Natural killer cell (primary cell): Measurements from ENCODE around the gene ENDOV. TPM values are rescaled to one million over a fixed set of nuclear protein-coding genes. Genes with fewer than 3 reads are reported as not detected.

ENCODE experiments used
- ATAC-seq, 3 donors: fragments of 150-1000 bp in 2 of 3; fragments of 200-7000 bp in 1 of 3; cut with Tn5 transposase; 1 replicate in 1 of 3; 2 replicates in 2 of 3; pipeline ENCODE4 v1.10.0; 2021; ENCODE audit warnings: mild to moderate bottlenecking in 2 of 3, moderate library complexity in 2 of 3
- DNase-seq, 2 donors: peaks; one replicate each; pipeline versions ENCODE4 v3.0.0 to v3.0.0-alpha.2; 2013 to 2021; ENCODE audit warnings: mixed read lengths in 1 of 2
- H3K27ac ChIP-seq: one replicate; pipeline ENCODE4 v1.5.1; 2013; ENCODE audit warnings: mild to moderate bottlenecking, low read length
- H3K27me3 ChIP-seq: one replicate; pipeline ENCODE4 v1.6.1; 2013; ENCODE audit warnings: low read length; ENCODE audit not compliant: control insufficient read depth, insufficient read depth
- H3K36me3 ChIP-seq: one replicate; pipeline ENCODE4 v1.6.1; 2013; ENCODE audit warnings: low read length; ENCODE audit not compliant: control insufficient read depth, insufficient read depth
- H3K4me1 ChIP-seq: one replicate; pipeline ENCODE4 v1.6.1; 2013; ENCODE audit warnings: low read length; ENCODE audit not compliant: control insufficient read depth, insufficient read depth
- H3K4me3 ChIP-seq: one replicate; pipeline ENCODE4 v1.5.1; 2013; ENCODE audit warnings: low read length
- H3K9me3 ChIP-seq: one replicate; pipeline ENCODE4 v1.6.1; 2013; ENCODE audit warnings: low read length; ENCODE audit not compliant: control insufficient read depth, insufficient read depth
- H3K27ac Mint-ChIP-seq, 2 donors: one replicate each; pipeline ENCODE4 v1.8.0; 2022; ENCODE audit warnings: mild to moderate bottlenecking in 2 of 2, mixed read lengths in 2 of 2, moderate library complexity in 1 of 2
- H3K27me3 Mint-ChIP-seq, 2 donors: one replicate each; pipeline ENCODE4 v1.8.0; 2022; ENCODE audit warnings: low read depth in 2 of 2, mixed read lengths in 2 of 2
- H3K36me3 Mint-ChIP-seq: one replicate; pipeline ENCODE4 v1.8.0; 2022; ENCODE audit warnings: mixed read lengths
- H3K4me1 Mint-ChIP-seq, 2 donors: one replicate each; pipeline ENCODE4 v1.8.0; 2022; ENCODE audit warnings: mixed read lengths in 2 of 2
- H3K4me3 Mint-ChIP-seq: one replicate; pipeline ENCODE4 v1.8.0; 2022; ENCODE audit warnings: mild to moderate bottlenecking, moderate library complexity, mixed read lengths
- H3K9me3 Mint-ChIP-seq, 2 donors: one replicate each; pipeline ENCODE4 v1.8.0; 2022; ENCODE audit warnings: mixed read lengths in 2 of 2
- WGBS: methylation state at CpG from one replicate; pipeline ENCODE4 v1.1.7; 2013; ENCODE audit warnings: missing lambda C conversion rate; ENCODE audit not compliant: insufficient coverage; 5-methylcytosine and 5-hydroxymethylcytosine counted together
- intact Hi-C: fragments of 100-400 bp; cut with micrococcal nuclease; formaldehyde crosslinking; loops from one replicate; pipeline ENCODE4 v1.14.2; 2022
- total RNA-seq, 4 donors: library from RNA; stranded (reverse); fragments of 120-200 nt in 1 of 4; gene quantifications; one replicate each; pipeline versions ENCODE4 v1.2.3 to v1.2.4, GENCODE V29; 2013 to 2022
- TF ChIP-seq, protein P1 (sequence below): fragments of 200-600 bp; IDR thresholded peaks from one replicate; pipeline ENCODE4 v1.8.0; 2022; ENCODE audit warnings: antibody characterized with exemption

Gene ENDOV
- total RNA-seq, 3 donors from 2014 or later (not counting 1 experiment from before 2014, with no cell fraction given): 17.7 to 24.9 (median 18.8) TPM

DNA sequence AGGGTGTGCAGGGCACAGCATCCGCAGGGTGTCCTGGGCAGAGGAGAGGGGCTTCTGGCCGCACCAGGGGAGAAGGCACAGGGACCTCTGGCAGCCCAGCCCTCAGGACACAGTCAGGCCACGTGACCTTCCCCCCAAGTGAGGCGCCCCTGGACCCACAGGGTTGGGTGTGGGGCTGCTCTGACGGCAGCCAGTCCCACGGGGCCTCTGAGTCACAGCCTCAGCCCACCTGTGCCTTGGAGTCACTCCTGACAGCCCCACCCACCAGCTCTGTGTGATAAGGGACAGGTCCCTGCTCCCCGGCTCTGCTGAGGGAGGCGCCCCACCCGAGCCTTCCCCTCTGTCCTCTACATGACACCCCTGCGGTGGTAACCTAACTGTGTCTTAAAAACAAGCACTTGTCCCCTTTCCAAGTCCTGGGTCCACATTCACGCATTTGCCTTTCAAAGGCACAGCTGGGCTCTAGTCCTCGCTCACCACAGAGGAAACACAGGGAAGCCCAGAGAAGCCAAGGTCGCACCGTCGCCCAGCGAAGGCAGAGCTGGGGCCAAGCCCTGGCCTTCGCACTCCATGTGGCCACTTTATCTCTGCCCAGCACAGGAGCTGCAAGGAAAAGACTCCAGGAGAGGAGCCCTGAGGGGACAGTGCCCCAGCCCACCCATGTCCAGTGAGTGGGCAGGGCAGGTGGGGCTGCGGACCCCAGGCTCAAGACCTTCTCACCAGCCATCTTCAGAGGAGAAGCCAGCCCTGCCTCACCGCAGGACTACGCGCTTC lies 66.5 kb downstream of the ENDOV start:
- Mint-ChIP-seq H3K4me1 (peaks cover 0 to 8% of the 10 kb centered on the region in 2 donors), H3K4me3 (no peak overlapping the region), H3K27me3 (peaks cover 40 to 46% of the 10 kb centered on the region in 2 donors), H3K9me3 (no peaks in the 10 kb centered on the region), H3K27ac (no peak overlapping the region), H3K36me3 (no peaks in the 10 kb centered on the region)
- DNase-seq: no peak
- Histone ChIP-seq H3K36me3 (no peaks in the 10 kb centered on the region), H3K9me3 (no peaks in the 10 kb centered on the region), H3K27ac (no peak overlapping the region), H3K4me1 (peaks cover 24% of the 10 kb centered on the region), H3K4me3 (no peak overlapping the region), H3K27me3 (peaks cover 40% of the 10 kb centered on the region)
- 40% methylated on average over 21 of the region's 21 CpGs for WGBS
- TF ChIP-seq, protein P1, sequence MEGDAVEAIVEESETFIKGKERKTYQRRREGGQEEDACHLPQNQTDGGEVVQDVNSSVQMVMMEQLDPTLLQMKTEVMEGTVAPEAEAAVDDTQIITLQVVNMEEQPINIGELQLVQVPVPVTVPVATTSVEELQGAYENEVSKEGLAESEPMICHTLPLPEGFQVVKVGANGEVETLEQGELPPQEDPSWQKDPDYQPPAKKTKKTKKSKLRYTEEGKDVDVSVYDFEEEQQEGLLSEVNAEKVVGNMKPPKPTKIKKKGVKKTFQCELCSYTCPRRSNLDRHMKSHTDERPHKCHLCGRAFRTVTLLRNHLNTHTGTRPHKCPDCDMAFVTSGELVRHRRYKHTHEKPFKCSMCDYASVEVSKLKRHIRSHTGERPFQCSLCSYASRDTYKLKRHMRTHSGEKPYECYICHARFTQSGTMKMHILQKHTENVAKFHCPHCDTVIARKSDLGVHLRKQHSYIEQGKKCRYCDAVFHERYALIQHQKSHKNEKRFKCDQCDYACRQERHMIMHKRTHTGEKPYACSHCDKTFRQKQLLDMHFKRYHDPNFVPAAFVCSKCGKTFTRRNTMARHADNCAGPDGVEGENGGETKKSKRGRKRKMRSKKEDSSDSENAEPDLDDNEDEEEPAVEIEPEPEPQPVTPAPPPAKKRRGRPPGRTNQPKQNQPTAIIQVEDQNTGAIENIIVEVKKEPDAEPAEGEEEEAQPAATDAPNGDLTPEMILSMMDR: no peak
- ATAC-seq: no peak
- intact Hi-C loops: no loop called here

DNA sequence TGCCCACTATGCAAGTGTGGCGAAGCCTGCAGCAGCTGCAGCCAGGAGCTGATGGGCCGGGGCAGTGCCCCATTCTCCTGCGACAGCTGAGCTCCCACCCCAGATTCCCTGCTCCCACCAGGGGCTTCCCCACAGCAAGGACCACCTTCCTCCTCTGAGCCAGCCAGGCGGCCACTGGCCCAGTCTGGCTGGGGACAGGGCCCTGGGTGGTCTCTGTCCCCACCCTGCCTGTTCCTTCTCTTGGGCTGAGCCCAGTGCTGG lies 67.0 kb downstream of the ENDOV start:
- Histone ChIP-seq H3K27me3 (peaks cover 36% of the 10 kb centered on the region), H3K9me3 (no peaks in the 10 kb centered on the region), H3K4me3 (no peak overlapping the region), H3K27ac (no peak overlapping the region), H3K36me3 (no peaks in the 10 kb centered on the region), H3K4me1 (peaks cover 20% of the 10 kb centered on the region)
- ATAC-seq (no peak), DNase-seq (no peak)
- no peak overlapping the region for H3K4me3 Mint-ChIP-seq
- 77% methylated on average over 4 of the region's 4 CpGs for WGBS
- TF ChIP-seq, protein P1: no peak
- no peaks in the 10 kb centered on the region for H3K36me3 Mint-ChIP-seq
- no peak overlapping the region for H3K27ac Mint-ChIP-seq
- H3K27me3 Mint-ChIP-seq: peaks cover 40 to 49% of the 10 kb centered on the region in 2 donors
- H3K4me1 Mint-ChIP-seq: peaks cover 0 to 8% of the 10 kb centered on the region in 2 donors
- H3K9me3 Mint-ChIP-seq: no peaks in the 10 kb centered on the region
- intact Hi-C loops: no loop called here

DNA sequence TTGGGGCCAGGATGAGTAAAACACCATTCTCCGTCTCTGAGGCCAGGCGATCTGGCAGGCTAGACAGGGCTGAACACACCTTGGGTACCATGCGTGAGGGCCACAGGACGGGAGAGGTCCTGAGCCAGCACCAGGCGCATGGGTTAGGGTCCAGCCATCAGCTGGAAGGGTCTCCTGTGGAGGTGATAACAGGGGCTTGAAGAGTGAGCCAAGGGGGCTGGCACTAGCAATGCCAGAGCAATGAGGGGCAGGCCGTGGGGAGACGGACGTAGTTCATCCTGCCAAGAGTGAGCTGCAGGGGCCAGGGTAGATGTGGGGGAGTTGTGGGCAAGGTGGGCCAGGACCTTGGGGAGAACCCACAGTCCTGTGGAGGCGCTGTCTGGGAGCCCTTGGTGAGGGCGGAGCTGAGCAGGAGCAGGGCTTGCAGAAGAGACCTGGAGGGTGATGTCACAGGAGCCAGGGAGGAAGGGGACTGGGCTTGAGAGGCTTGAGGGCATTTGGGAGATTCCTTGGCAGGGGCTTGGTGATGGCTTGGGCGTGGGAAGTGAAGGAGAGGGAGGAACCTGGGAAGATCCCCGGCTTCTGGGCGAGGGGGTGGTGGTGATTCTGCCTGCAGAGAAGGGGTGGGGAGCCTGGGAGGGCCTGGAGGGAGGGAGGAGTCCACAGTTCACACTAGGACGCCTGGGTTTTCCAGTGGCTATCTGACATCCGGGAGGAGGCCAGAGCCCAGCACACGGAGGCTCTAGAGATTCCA lies 67.8 kb downstream of the ENDOV start:
- peaks cover 40 to 49% of the 10 kb centered on the region in 2 donors for H3K27me3 Mint-ChIP-seq
- H3K27ac ChIP-seq: no peak overlapping the region
- no peaks in the 10 kb centered on the region for H3K36me3 Mint-ChIP-seq
- no peak for ATAC-seq
- intact Hi-C loops: no loop called here
- no peak overlapping the region for H3K4me3 Mint-ChIP-seq
- H3K4me1 Mint-ChIP-seq: peaks cover 0 to 8% of the 10 kb centered on the region in 2 donors
- H3K27me3 ChIP-seq: peaks cover 34% of the 10 kb centered on the region
- WGBS: 72% methylated on average over 16 of the region's 16 CpGs
- no peak overlapping the region for H3K4me3 ChIP-seq
- DNase-seq: no peak
- no peaks in the 10 kb centered on the region for H3K36me3 ChIP-seq
- TF ChIP-seq, protein P1: no peak
- peaks cover 13% of the 10 kb centered on the region for H3K4me1 ChIP-seq
- H3K9me3 Mint-ChIP-seq: no peaks in the 10 kb centered on the region
- no peaks in the 10 kb centered on the region for H3K9me3 ChIP-seq
- H3K27ac Mint-ChIP-seq: no peak overlapping the region
